WI38 (cell line): ENCODE measurements around the gene GALNS.

Experiments used
- H3K4me3 ChIP-seq: 2 replicates; pipeline ENCODE4 v1.5.1; 2011; ENCODE audit warnings: low read depth, mild to moderate bottlenecking, control low read depth, low read length
- CTCF ChIP-seq: IDR thresholded peaks from 2 replicates; pipeline ENCODE4 v1.5.1; 2012; ENCODE audit warnings: low read depth, mild to moderate bottlenecking, control low read depth, low read length

The GALNS gene

GRCh38 chr16:88862968-88863367 lies 6.2 kb upstream of the GALNS start:
- H3K4me3 ChIP-seq: no peak overlapping the region
- TF ChIP-seq CTCF: no peak

GRCh38 chr16:88861359-88861758 lies 4.6 kb upstream of the GALNS start:
- no peak for TF ChIP-seq CTCF
- H3K4me3 ChIP-seq: no peak overlapping the region

DNA sequence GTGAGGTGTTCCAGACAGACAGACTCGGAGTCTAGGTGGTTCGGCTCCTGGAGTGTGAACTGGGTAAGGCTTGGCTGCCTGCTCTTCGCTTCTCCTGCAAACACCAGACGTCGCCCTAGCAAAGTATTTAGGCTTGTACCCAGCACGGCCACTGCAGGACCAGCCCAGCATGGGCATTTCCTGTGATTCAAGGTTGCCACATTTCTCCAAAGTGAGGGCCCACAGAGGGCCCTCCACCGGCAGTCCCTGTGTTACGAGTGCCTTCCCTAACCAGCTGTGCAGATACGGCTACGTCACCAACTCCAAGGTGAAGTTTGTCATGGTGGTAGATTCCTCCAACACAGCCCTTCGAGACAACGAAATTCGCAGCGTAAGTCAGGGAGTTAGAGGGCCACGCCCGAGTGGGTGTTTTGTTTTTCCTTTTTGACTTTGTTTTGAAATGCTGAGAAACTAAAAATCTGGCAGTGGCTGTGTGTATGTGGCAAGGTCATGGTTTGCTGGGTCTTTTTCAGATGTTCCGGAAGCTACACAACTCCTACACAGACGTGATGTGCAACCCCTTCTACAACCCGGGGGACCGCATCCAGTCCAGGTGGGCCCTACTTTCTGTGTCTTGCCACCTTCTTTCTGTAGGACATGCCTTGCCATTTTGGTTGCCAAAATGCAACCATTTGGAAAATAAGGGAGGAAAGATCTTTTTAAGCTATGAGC lies 2.8 kb upstream of the GALNS start:
- TF ChIP-seq CTCF: no peak
- no peak overlapping the region for H3K4me3 ChIP-seq

- peak; percentile 71 for TF ChIP-seq CTCF
- H3K4me3 ChIP-seq: peak overlapping the region; percentile 96
Measured at GRCh38 chr16:88857728-88858339, 1.1 kb upstream of the GALNS start.

DNA sequence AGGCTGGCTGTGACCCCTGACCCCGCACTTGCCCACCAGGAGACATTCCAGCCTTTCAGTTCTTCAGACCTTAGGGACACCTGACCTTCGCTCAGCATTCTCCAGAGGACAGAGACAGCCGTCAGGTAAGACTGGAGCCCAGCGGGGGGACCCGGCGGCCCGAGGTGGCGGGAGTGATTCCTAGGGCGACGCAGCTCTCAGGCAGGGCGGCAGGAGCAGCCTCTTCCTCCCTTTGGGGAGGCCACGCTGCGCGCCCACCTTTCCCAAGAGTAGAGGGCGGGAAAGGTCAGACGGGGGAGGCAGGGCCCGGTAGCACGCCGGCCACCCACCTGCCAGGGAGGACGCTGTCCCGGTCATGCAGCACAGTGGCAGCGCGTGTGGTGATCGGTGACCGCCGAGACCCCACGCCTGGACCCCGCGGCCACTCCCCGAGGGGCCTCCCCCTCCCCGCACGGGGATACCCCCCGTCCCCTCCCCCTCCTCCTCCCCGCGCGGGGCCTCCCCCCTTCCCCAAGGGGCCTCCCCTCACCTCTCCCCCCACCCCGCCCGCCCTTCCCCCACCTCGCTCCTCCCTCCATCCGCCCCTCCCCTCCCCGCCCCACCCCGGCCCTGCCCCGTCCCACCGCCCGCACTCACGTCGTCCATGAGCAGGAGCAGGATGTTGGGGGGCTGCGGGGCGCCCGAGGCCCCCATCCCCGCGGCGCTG lies 472 bp downstream of the GALNS start:
- TF ChIP-seq CTCF: no peak
- H3K4me3 ChIP-seq: peak overlapping the region; percentile 96

GRCh38 chr16:88855736-88856121 lies 1.0 kb downstream of the GALNS start:
- TF ChIP-seq CTCF: no peak
- peak overlapping the region; percentile 63 for H3K4me3 ChIP-seq

DNA sequence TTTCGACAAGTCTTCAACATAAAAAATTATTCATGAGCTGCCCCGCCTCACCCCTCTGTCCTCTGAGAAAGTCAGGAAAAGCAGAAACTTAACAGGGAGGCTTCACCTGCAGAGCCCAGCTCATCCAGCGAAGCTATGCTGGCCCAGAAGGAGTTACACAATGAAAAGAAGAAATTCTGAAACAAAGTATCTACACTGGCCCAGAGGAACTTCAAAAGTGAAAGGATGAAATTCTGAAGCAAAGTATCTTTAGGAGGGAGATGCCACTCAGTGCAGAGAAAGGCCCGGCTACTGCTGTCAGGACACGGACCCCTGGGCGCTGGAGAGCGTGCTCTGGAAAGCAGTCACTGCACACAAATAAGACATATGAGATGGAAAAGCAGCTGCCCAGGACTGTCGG lies 1.6 kb downstream of the GALNS start:
- no peak overlapping the region for H3K4me3 ChIP-seq
- TF ChIP-seq CTCF: no peak
